Lung (tissue), 12 donors: ENCODE results near the gene DNAAF5. TPM values are rescaled to one million over a fixed set of nuclear protein-coding genes. Genes with fewer than 3 reads are reported as not detected.

Experiments used
- ATAC-seq: fragments of 200-7000 bp; cut with Tn5 transposase; one replicate; pipeline ENCODE4 v1.9.1; 2020; ENCODE audit warnings: moderate number of reproducible peaks; ENCODE audit not compliant: insufficient read depth, low FRiP score
- DNase-seq, 3 donors: peaks; one replicate each; pipeline ENCODE4 v3.0.0-alpha.2; 2013 to 2017
- H3K27ac ChIP-seq, 2 donors: one replicate each; pipeline ENCODE4 v1.5.1; 2013; ENCODE audit warnings: mild to moderate bottlenecking in 2 of 2, moderate library complexity in 2 of 2, control low read depth in 1 of 2, inconsistent platforms in 1 of 2, low read depth in 1 of 2, low read length in 1 of 2
- H3K27me3 ChIP-seq, 3 donors: one replicate each; pipeline ENCODE4 v1.5.1; 2013; ENCODE audit warnings: low read length in 2 of 3; ENCODE audit not compliant: control insufficient read depth in 3 of 3, insufficient read depth in 3 of 3
- H3K36me3 ChIP-seq, 4 donors: one replicate each; pipeline ENCODE4 v1.5.1; 2013; ENCODE audit warnings: low read length in 4 of 4, mild to moderate bottlenecking in 1 of 4, moderate library complexity in 1 of 4; ENCODE audit not compliant: control insufficient read depth in 4 of 4, insufficient read depth in 4 of 4
- H3K4me1 ChIP-seq, 5 donors: one replicate each; pipeline ENCODE4 v1.5.1; 2013; ENCODE audit warnings: low read length in 5 of 5, mild to moderate bottlenecking in 2 of 5, moderate library complexity in 1 of 5; ENCODE audit not compliant: control insufficient read depth in 5 of 5, insufficient read depth in 5 of 5
- H3K4me3 ChIP-seq: one replicate; pipeline ENCODE4 v1.5.1; 2013; ENCODE audit warnings: mild to moderate bottlenecking, control low read depth, moderate library complexity
- H3K9ac ChIP-seq, 2 donors: one replicate each; pipeline ENCODE4 v1.5.1; 2013; ENCODE audit warnings: low read length in 2 of 2, control low read depth in 1 of 2; ENCODE audit not compliant: insufficient read depth in 1 of 2
- H3K9me3 ChIP-seq, 4 donors: one replicate each; pipeline ENCODE4 v1.5.1; 2013; ENCODE audit warnings: low read length in 3 of 4, mild to moderate bottlenecking in 1 of 4, moderate library complexity in 1 of 4; ENCODE audit not compliant: control insufficient read depth in 4 of 4, insufficient read depth in 3 of 4
- CTCF ChIP-seq: IDR thresholded peaks from 2 replicates; pipeline ENCODE4 v1.5.1; 2012; ENCODE audit warnings: mild to moderate bottlenecking; ENCODE audit errors: control extremely low read depth, extremely low read depth
- WGBS, 2 donors: extraction: QIAGEN DNeasy Blood & Tissue Kit; methylation state at CpG; one replicate each; pipeline ENCODE4 v1.1.7; 2013; 5-methylcytosine and 5-hydroxymethylcytosine counted together
- polyA plus RNA-seq, 2 donors: library from polyadenylated mRNA; stranded (reverse); fragments of 200-250 nt; gene quantifications; one replicate each; pipeline ENCODE4 v1.2.1, GENCODE V29; 2013
- total RNA-seq, 2 donors: library from RNA; depleted of rRNA in 1 of 2; stranded (reverse); fragments of >200 nt in 1 of 2; gene quantifications; one replicate each; pipeline ENCODE4 v1.2.1, GENCODE V29; 2014 to 2021
- donor health status: control.
- donor health status: control.
- donor health status: Bipolar disorder and iron deficiency.
- donor health status: healthy.
- donor health status: DM: yes; HTN: yes; CAD: no.

DNAAF5 gene
- total and polyA plus RNA-seq, 4 donors, result 10.2 to 30.2 (median 18.6) TPM

DNA sequence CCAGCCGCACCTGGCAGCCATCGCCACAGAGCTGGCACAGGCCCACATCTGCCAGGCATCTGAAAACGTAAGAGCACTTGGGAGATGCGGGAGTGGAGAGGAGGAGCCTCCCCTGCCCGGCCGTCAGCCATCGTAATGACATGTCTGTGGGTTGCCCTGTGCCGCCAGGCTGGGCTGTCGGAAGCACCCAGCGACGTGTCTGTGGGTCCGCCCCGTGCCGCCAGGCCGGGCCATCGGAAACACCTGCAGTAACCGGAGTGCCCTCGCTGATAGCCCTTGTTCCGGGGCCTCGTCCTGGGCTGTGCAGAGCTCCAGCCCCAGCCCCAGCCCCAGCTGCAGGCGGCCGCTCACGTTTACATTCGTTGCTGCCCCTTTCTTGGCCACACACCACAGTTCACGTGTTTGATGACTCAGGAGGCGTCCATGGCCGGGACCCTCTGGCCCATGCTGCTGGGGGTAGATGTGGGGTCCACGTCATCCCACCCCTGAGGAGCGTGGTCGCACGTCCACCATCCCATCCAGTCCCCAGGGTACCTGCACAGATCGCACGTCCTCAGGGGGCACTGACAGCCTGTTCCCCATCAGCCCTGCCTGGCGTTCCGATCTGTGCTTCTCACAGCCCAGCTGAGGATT lies 30.5 kb downstream of the DNAAF5 start:
- ATAC-seq (no peak), DNase-seq (no peak)
- Histone ChIP-seq H3K9ac (no peak overlapping the region), H3K27ac (no peak overlapping the region), H3K36me3 (peaks cover 8 to 36% (median 17%) of the 10 kb centered on the region in 4 donors), H3K4me1 (no peaks in the 10 kb centered on the region), H3K27me3 (no peaks in the 10 kb centered on the region), H3K4me3 (no peak overlapping the region), H3K9me3 (peaks cover 0 to 2% (median 0%) of the 10 kb centered on the region in 4 donors)
- WGBS, 2 donors, result 96 to 97% methylated on average over 35 of the region's 35 CpGs
- TF ChIP-seq CTCF, result no peak

- no peak overlapping the region for H3K9ac ChIP-seq
- H3K27ac ChIP-seq, result no peak overlapping the region
- H3K4me3 ChIP-seq, result no peak overlapping the region
- H3K27me3 ChIP-seq, result no peaks in the 10 kb centered on the region
- no peaks in the 10 kb centered on the region for H3K4me1 ChIP-seq
- TF ChIP-seq CTCF, result no peak
- H3K9me3 ChIP-seq, result peaks cover 0 to 2% (median 0%) of the 10 kb centered on the region in 4 donors
- ATAC-seq (no peak), DNase-seq (no peak)
- peaks cover 8 to 35% (median 15%) of the 10 kb centered on the region in 4 donors for H3K36me3 ChIP-seq
- WGBS, 2 donors, result 78 to 80% methylated on average over 19 of the region's 19 CpGs
These were observed 31.3 kb downstream of the DNAAF5 start for GRCh38 chr7:757741-758163.

- H3K9ac ChIP-seq, result no peak overlapping the region
- no peaks in the 10 kb centered on the region for H3K27me3 ChIP-seq
- peaks cover 19 to 49% (median 26%) of the 10 kb centered on the region in 4 donors for H3K36me3 ChIP-seq
- H3K4me1 ChIP-seq, result no peaks in the 10 kb centered on the region
- TF ChIP-seq CTCF, result no peak
- ATAC-seq (no peak), DNase-seq (no peak)
- H3K27ac ChIP-seq, result no peak overlapping the region
- 77 to 80% methylated on average over 8 of the region's 8 CpGs for WGBS, 2 donors
- peaks cover 0 to under 1% (median 0%) of the 10 kb centered on the region in 4 donors for H3K9me3 ChIP-seq
- no peak overlapping the region for H3K4me3 ChIP-seq
These were observed 33.1 kb downstream of the DNAAF5 start for GRCh38 chr7:759569-759968.

GRCh38 chr7:760006-760405 lies 33.5 kb downstream of the DNAAF5 start:
- WGBS, 2 donors, result 85 to 93% methylated on average over 16 of the region's 16 CpGs
- no peaks in the 10 kb centered on the region for H3K4me1 ChIP-seq
- H3K9me3 ChIP-seq, result no peaks in the 10 kb centered on the region
- DNase-seq (no peak), ATAC-seq (no peak)
- no peaks in the 10 kb centered on the region for H3K27me3 ChIP-seq
- no peak overlapping the region for H3K4me3 ChIP-seq
- H3K27ac ChIP-seq, result no peak overlapping the region
- TF ChIP-seq CTCF, result no peak
- H3K36me3 ChIP-seq, result peaks cover 22 to 48% (median 25%) of the 10 kb centered on the region in 4 donors
- H3K9ac ChIP-seq, result no peak overlapping the region
